Tibial nerve (tissue), 4 donors: Measurements from ENCODE around the gene SIRPA.

ENCODE experiments used
- CTCF ChIP-seq, 5 experiments: fragments of 200-600 bp in 3 of 5; fragments of 450-650 bp in 2 of 5; sonication (generic) in 3 of 5; IDR thresholded peaks; one replicate each; pipeline ENCODE4 v1.5.1; 2016 to 2019; ENCODE audit warnings: antibody characterized with exemption in 5 of 5, mild to moderate bottlenecking in 3 of 5, moderate library complexity in 2 of 5
- EP300 ChIP-seq, 2 donors: sonication (generic); formaldehyde crosslinking; IDR thresholded peaks; one replicate each; pipeline ENCODE4 v1.6.1; 2017; ENCODE audit warnings: antibody characterized with exemption in 2 of 2, mild to moderate bottlenecking in 1 of 2
- POLR2A ChIP-seq, 2 donors: fragments of 450-650 bp; IDR thresholded peaks; one replicate each; pipeline ENCODE4 v1.6.1; 2017; ENCODE audit warnings: antibody characterized with exemption in 2 of 2, mild to moderate bottlenecking in 2 of 2, moderate library complexity in 2 of 2

- TF ChIP-seq CTCF (IDR thresholded peaks at IDR 0.05) (peak in 4 of 5 experiments; percentile 16 to 40 (median 27)), POLR2A (IDR thresholded peaks at IDR 0.05) (no peak), EP300 (IDR thresholded peaks at IDR 0.05) (peak in 1 of 2 donors; percentile 20)
These were observed 5.2 kb downstream of the SIRPA start for GRCh38 chr20:1900321-1900801.
